Erythroblast (primary cell): Measurements from ENCODE around the gene EAF1.

Experiments used
- GATA1 ChIP-seq: IDR thresholded peaks from 2 replicates; pipeline ENCODE4 v1.6.1; 2011; ENCODE audit warnings: low read depth, mild to moderate bottlenecking, control low read depth, low read length, moderate library complexity
- POLR2A ChIP-seq: IDR thresholded peaks from 2 replicates; pipeline ENCODE4 v1.6.1; 2011; ENCODE audit warnings: mild to moderate bottlenecking, low read length

DNA sequence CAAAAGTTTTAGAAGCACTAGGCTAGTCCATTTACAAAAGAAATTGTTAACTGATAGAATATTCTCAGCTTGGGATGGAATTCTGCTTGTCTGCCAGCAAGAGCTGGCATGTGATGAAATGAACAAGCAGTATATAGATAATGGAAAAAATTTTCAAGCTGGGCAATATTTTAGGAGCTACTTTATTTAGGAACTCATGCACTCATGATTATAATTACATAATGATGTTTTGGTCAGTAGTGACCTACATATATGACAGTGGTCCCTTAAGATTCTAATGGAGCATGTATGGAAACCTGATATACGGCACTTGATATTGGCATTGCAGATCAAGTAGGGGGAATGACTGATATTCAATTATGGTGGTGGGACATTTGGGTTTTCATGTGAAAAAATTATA is 6.1 kb downstream of the EAF1 start:
- TF ChIP-seq POLR2A = no peak
- TF ChIP-seq GATA1 = no peak
